ENCODE measurements around the gene SESTD1.

Gene SESTD1

DNA sequence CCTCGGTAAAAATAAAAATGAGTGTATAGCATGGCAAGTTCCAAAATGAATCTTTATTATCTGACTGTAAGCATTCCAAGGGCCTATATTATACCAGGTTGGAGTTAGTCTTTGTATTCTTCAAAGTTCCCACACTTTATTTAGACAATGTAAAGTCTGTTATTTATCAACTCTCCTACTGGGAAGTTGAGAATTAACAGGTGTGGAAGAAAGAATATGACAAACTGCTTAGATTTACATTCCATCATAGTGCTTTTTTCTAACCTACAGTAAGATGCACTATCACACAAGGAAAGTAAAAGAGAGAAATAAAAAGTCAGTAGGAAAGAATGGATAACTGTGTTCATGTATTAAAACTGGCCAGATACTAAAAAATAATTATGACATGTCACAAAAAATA lies 93.3 kb downstream of the SESTD1 start:
- H4K8ac ChIP-seq (ENCODE audit: low read length): no peak overlapping the region
- H3K27ac ChIP-seq (ENCODE audit: low read length, poor library complexity, severe bottlenecking): no peak overlapping the region
- no peak overlapping the region for H2BK12ac ChIP-seq (ENCODE audit: low read length in 2 of 2)
- H3K14ac ChIP-seq (ENCODE audit: low read length in 2 of 2): no peak overlapping the region
- no peak overlapping the region for H2AK5ac ChIP-seq (ENCODE audit: low read length, severe bottlenecking)
- no peak overlapping the region for H3K9ac ChIP-seq (ENCODE audit: low read length)
- no peak overlapping the region for H3K4ac ChIP-seq (ENCODE audit: low read depth in 1 of 2, low read length in 2 of 2)
- DNase-seq: no peak
- H3K23ac ChIP-seq (ENCODE audit: low read length in 2 of 2): no peak overlapping the region
- H3K79me1 ChIP-seq (replicated peaks; ENCODE audit: low read length, poor library complexity, severe bottlenecking): peaks cover 6% of the 10 kb centered on the region
- no peak overlapping the region for H3K4me2 ChIP-seq (ENCODE audit: low read length, poor library complexity, severe bottlenecking)
- no peaks in the 10 kb centered on the region for H3K4me1 ChIP-seq (ENCODE audit: control insufficient read depth, insufficient read depth, low read depth, low read length)
- H4K91ac ChIP-seq (ENCODE audit: low read length): no peak overlapping the region
- H2AFZ ChIP-seq (ENCODE audit: low read depth, low read length): no peak overlapping the region
- no peaks in the 10 kb centered on the region for H3K9me3 ChIP-seq (ENCODE audit: control insufficient read depth, low read length)
- WGBS: no CpG with 5 or more reads among the region's 1 CpG
- H2BK120ac ChIP-seq (ENCODE audit: low read depth, low read length): no peak overlapping the region
- no peak overlapping the region for H2BK15ac ChIP-seq (ENCODE audit: low read depth, poor library complexity, severe bottlenecking)
- H3K4me3 ChIP-seq (ENCODE audit: insufficient read depth in 1 of 2, low read depth in 1 of 2, low read length in 2 of 2): no peak overlapping the region
- no peak overlapping the region for H3K18ac ChIP-seq (ENCODE audit: low read depth in 1 of 2, low read length in 2 of 2)
- H3K27me3 ChIP-seq (ENCODE audit: control insufficient read depth in 1 of 2, insufficient read depth in 1 of 2, low read length in 2 of 2): no peaks in the 10 kb centered on the region
- no peak overlapping the region for H2BK5ac ChIP-seq (ENCODE audit: low read depth, low read length, poor library complexity, severe bottlenecking)
- peaks cover 3 to 84% of the 10 kb centered on the region in 2 experiments for H3K36me3 ChIP-seq (ENCODE audit: control insufficient read depth in 1 of 2, insufficient read depth in 2 of 2, low read depth in 1 of 2, low read length in 2 of 2)

DNA sequence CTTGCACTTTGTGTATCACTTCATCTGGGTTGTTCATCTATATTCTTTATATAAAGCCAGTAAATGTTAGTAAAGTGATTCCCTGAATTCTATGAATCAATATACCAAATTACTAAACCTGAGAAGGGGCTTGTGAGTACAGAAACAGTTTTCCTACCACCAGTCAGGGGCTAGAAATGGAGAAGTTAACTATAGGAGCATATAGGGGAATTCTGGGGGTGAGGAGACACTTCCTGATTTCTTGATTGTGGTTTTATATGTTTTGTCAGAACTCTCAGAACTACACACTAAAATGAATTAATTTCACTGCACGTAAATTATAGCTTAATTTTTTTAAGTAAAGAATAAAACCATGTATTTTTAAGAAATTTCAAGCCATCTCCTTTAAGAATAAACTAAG lies 93.7 kb downstream of the SESTD1 start:
- H3K4me1 ChIP-seq (ENCODE audit: control insufficient read depth, insufficient read depth, low read depth, low read length): no peaks in the 10 kb centered on the region
- H3K4me3 ChIP-seq (ENCODE audit: insufficient read depth in 1 of 2, low read depth in 1 of 2, low read length in 2 of 2): no peak overlapping the region
- peaks cover 6% of the 10 kb centered on the region for H3K79me1 ChIP-seq (replicated peaks; ENCODE audit: low read length, poor library complexity, severe bottlenecking)
- no CpG with 5 or more reads among the region's 1 CpG for WGBS
- no peak overlapping the region for H3K18ac ChIP-seq (ENCODE audit: low read depth in 1 of 2, low read length in 2 of 2)
- H3K4ac ChIP-seq (ENCODE audit: low read depth in 1 of 2, low read length in 2 of 2): no peak overlapping the region
- no peaks in the 10 kb centered on the region for H3K27me3 ChIP-seq (ENCODE audit: control insufficient read depth in 1 of 2, insufficient read depth in 1 of 2, low read length in 2 of 2)
- no peaks in the 10 kb centered on the region for H3K9me3 ChIP-seq (ENCODE audit: control insufficient read depth, low read length)
- H4K8ac ChIP-seq (ENCODE audit: low read length): no peak overlapping the region
- no peak overlapping the region for H2BK5ac ChIP-seq (ENCODE audit: low read depth, low read length, poor library complexity, severe bottlenecking)
- no peak overlapping the region for H2AK5ac ChIP-seq (ENCODE audit: low read length, severe bottlenecking)
- H3K14ac ChIP-seq (ENCODE audit: low read length in 2 of 2): no peak overlapping the region
- H3K9ac ChIP-seq (ENCODE audit: low read length): no peak overlapping the region
- H4K91ac ChIP-seq (ENCODE audit: low read length): no peak overlapping the region
- no peak for DNase-seq
- H2BK120ac ChIP-seq (ENCODE audit: low read depth, low read length): no peak overlapping the region
- no peak overlapping the region for H3K4me2 ChIP-seq (ENCODE audit: low read length, poor library complexity, severe bottlenecking)
- H2BK12ac ChIP-seq (ENCODE audit: low read length in 2 of 2): no peak overlapping the region
- H3K23ac ChIP-seq (ENCODE audit: low read length in 2 of 2): no peak overlapping the region
- H2AFZ ChIP-seq (ENCODE audit: low read depth, low read length): no peak overlapping the region
- H3K27ac ChIP-seq (ENCODE audit: low read length, poor library complexity, severe bottlenecking): no peak overlapping the region
- no peak overlapping the region for H2BK15ac ChIP-seq (ENCODE audit: low read depth, poor library complexity, severe bottlenecking)
- H3K36me3 ChIP-seq (ENCODE audit: control insufficient read depth in 1 of 2, insufficient read depth in 2 of 2, low read depth in 1 of 2, low read length in 2 of 2): peaks cover 3 to 84% of the 10 kb centered on the region in 2 experiments

DNA sequence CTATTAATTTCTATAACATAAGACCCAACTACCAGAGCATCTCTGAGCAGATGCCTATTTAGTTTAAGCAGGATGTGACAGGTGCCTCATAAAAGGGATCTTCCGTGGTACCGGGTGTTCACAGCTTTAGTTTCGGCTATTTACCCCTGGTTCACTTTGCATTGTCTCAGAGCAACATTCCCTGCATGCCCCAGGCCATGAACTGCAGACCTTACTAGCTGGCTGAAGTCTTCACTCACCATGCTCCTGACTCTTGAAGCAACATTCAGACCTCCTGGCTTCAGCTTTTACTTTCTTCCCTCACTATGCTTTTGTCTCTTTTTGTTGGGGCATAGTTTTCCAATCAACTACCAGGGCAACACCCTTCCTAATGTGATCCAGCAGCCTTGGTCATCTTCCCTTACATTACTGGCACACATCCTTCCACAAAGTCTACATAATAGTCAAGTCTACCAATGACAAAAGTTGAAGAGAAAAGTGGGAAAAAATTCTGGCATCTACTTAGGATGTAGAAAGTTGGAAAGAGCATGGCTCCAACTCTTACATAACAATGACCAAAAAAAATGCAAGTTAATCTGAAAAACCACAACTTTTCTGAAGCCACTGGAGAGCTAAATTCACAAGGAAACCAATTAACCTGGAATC lies 99.2 kb downstream of the SESTD1 start:
- no peak overlapping the region for H3K14ac ChIP-seq (ENCODE audit: low read length in 2 of 2)

DNA sequence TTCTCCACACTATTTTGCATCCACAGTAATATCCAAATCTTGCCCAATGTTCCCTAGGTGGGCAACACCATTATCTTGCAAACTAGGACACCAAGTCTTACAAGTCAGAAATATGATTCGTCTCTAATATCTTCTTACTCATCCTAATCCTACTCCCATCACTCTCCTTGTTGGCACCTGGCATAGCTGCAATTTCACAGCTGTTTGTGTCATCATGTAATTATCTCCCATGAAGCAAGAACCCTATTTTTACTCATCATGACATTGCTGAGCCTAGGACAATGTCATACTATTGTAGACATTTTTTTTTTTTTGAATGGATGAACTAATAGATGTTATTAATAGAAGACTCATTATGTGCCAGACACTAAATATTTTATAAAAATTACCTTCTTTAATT lies 123.4 kb downstream of the SESTD1 start:
- Histone ChIP-seq H3K27ac (ENCODE audit: low read length, poor library complexity, severe bottlenecking) (no peak overlapping the region), H3K23ac (ENCODE audit: low read length in 2 of 2) (no peak overlapping the region), H2BK15ac (ENCODE audit: low read depth, poor library complexity, severe bottlenecking) (no peak overlapping the region), H3K36me3 (ENCODE audit: control insufficient read depth in 1 of 2, insufficient read depth in 2 of 2, low read depth in 1 of 2, low read length in 2 of 2) (peaks cover 2 to 80% of the 10 kb centered on the region in 2 experiments), H2AK5ac (ENCODE audit: low read length, severe bottlenecking) (no peak overlapping the region), H4K91ac (ENCODE audit: low read length) (no peak overlapping the region), H3K9me3 (ENCODE audit: control insufficient read depth, low read length) (no peaks in the 10 kb centered on the region), H2BK5ac (ENCODE audit: low read depth, low read length, poor library complexity, severe bottlenecking) (no peak overlapping the region), H3K18ac (ENCODE audit: low read depth in 1 of 2, low read length in 2 of 2) (no peak overlapping the region), H3K4ac (ENCODE audit: low read depth in 1 of 2, low read length in 2 of 2) (no peak overlapping the region), H2AFZ (ENCODE audit: low read depth, low read length) (no peak overlapping the region), H3K4me1 (ENCODE audit: control insufficient read depth, insufficient read depth, low read depth, low read length) (no peaks in the 10 kb centered on the region), H3K27me3 (ENCODE audit: control insufficient read depth in 1 of 2, insufficient read depth in 1 of 2, low read length in 2 of 2) (no peaks in the 10 kb centered on the region), H3K14ac (ENCODE audit: low read length in 2 of 2) (no peak overlapping the region), H3K9ac (ENCODE audit: low read length) (no peak overlapping the region), H3K4me3 (ENCODE audit: insufficient read depth in 1 of 2, low read depth in 1 of 2, low read length in 2 of 2) (no peak overlapping the region), H2BK12ac (ENCODE audit: low read length in 2 of 2) (no peak overlapping the region), H3K4me2 (ENCODE audit: low read length, poor library complexity, severe bottlenecking) (no peak overlapping the region), H3K79me1 (replicated peaks; ENCODE audit: low read length, poor library complexity, severe bottlenecking) (peaks cover 2% of the 10 kb centered on the region), H4K8ac (ENCODE audit: low read length) (no peak overlapping the region), H2BK120ac (ENCODE audit: low read depth, low read length) (no peak overlapping the region)
- 93% methylated on average over 1 of the region's 1 CpG for WGBS
- DNase-seq: no peak

More for the DNA sequence above, 99.2 kb downstream of the SESTD1 start:
- Histone ChIP-seq H3K9ac (ENCODE audit: low read length) (no peak overlapping the region), H3K23ac (ENCODE audit: low read length in 2 of 2) (no peak overlapping the region), H3K27me3 (ENCODE audit: control insufficient read depth in 1 of 2, insufficient read depth in 1 of 2, low read length in 2 of 2) (no peaks in the 10 kb centered on the region), H2BK12ac (ENCODE audit: low read length in 2 of 2) (no peak overlapping the region), H2BK5ac (ENCODE audit: low read depth, low read length, poor library complexity, severe bottlenecking) (no peak overlapping the region), H3K4ac (ENCODE audit: low read depth in 1 of 2, low read length in 2 of 2) (no peak overlapping the region), H2AFZ (ENCODE audit: low read depth, low read length) (no peak overlapping the region), H3K9me3 (ENCODE audit: control insufficient read depth, low read length) (no peaks in the 10 kb centered on the region), H4K91ac (ENCODE audit: low read length) (no peak overlapping the region), H3K4me3 (ENCODE audit: insufficient read depth in 1 of 2, low read depth in 1 of 2, low read length in 2 of 2) (no peak overlapping the region), H3K36me3 (ENCODE audit: control insufficient read depth in 1 of 2, insufficient read depth in 2 of 2, low read depth in 1 of 2, low read length in 2 of 2) (peaks cover 0 to 80% of the 10 kb centered on the region in 2 experiments), H2BK120ac (ENCODE audit: low read depth, low read length) (no peak overlapping the region), H3K4me1 (ENCODE audit: control insufficient read depth, insufficient read depth, low read depth, low read length) (no peaks in the 10 kb centered on the region), H4K8ac (ENCODE audit: low read length) (no peak overlapping the region), H2BK15ac (ENCODE audit: low read depth, poor library complexity, severe bottlenecking) (no peak overlapping the region), H2AK5ac (ENCODE audit: low read length, severe bottlenecking) (no peak overlapping the region), H3K4me2 (ENCODE audit: low read length, poor library complexity, severe bottlenecking) (no peak overlapping the region), H3K27ac (ENCODE audit: low read length, poor library complexity, severe bottlenecking) (no peak overlapping the region), H3K79me1 (replicated peaks; ENCODE audit: low read length, poor library complexity, severe bottlenecking) (peaks cover 6% of the 10 kb centered on the region), H3K18ac (ENCODE audit: low read depth in 1 of 2, low read length in 2 of 2) (no peak overlapping the region)
- DNase-seq: no peak
- WGBS: 86% methylated on average over 3 of the region's 3 CpGs
